ENCODE measurements around the gene SPATA19. TPM values are rescaled to one million over a fixed set of nuclear protein-coding genes. Genes with fewer than 3 reads are reported as not detected.

The SPATA19 gene, protein sequence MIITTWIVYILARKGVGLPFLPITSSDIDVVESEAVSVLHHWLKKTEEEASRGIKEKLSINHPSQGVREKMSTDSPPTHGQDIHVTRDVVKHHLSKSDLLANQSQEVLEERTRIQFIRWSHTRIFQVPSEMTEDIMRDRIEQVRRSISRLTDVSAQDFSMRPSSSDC
- total RNA-seq: not detected
- not detected for polyA plus RNA-seq (2013, experiment 1 of 2)
- not detected for polyA plus RNA-seq (2013, experiment 2 of 2)
- long read RNA-seq, experiment 1: 0 reads
- long read RNA-seq, experiment 2: 0 reads
- long read RNA-seq, experiment 3: 0 reads
- long read RNA-seq, experiment 4: 0 reads

DNA sequence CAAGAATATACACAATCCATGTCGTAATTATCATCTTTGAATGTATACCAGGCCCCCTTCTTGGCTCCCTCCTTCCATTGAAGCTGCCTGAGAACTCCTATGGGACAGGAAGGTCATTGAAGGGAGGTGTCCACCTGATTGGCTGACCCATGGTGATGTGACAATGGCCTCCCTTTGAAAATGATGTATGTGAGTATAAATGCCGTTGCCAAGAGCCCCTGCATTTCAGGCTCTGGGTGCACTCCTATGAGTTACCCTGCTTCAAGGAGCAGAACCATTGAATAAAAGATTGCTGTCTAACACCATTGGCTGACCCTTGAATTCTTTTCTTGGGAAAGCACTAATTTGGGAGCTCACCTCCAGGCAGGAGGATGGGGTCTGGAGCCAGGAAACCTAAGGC, at the start of gene SPATA19:
SPATA19 (minus strand) TSS at position 101 of the 400 bp plus-strand sequence; CDS start at position 34, 67 bp downstream.
- TF ChIP-seq, protein P1, sequence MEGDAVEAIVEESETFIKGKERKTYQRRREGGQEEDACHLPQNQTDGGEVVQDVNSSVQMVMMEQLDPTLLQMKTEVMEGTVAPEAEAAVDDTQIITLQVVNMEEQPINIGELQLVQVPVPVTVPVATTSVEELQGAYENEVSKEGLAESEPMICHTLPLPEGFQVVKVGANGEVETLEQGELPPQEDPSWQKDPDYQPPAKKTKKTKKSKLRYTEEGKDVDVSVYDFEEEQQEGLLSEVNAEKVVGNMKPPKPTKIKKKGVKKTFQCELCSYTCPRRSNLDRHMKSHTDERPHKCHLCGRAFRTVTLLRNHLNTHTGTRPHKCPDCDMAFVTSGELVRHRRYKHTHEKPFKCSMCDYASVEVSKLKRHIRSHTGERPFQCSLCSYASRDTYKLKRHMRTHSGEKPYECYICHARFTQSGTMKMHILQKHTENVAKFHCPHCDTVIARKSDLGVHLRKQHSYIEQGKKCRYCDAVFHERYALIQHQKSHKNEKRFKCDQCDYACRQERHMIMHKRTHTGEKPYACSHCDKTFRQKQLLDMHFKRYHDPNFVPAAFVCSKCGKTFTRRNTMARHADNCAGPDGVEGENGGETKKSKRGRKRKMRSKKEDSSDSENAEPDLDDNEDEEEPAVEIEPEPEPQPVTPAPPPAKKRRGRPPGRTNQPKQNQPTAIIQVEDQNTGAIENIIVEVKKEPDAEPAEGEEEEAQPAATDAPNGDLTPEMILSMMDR (conservative IDR thresholded peaks at IDR 0.05): no peak
- H3K4me1 Mint-ChIP-seq: peaks cover 8% of the 10 kb centered on the region
- H3K9ac ChIP-seq (ENCODE audit: extremely low read depth, low read length, poor library complexity, severe bottlenecking): no peak within 1 kb of the TSS
- no peak within 1 kb of the TSS for H3K27ac Mint-ChIP-seq
- peaks cover 3% of the 10 kb centered on the region for H3K4me1 ChIP-seq (ENCODE audit: control insufficient read depth, insufficient read depth, low read length)
- peaks cover 5% of the 10 kb centered on the region for H3K9me3 ChIP-seq (ENCODE audit: control insufficient read depth, low read length)
- peaks cover 12% of the 10 kb centered on the region for H3K27me3 Mint-ChIP-seq (ENCODE audit: insufficient read depth)
- no peak within 1 kb of the TSS for H3K27ac ChIP-seq (ENCODE audit: low read depth, low read length)
- H3K4me3 ChIP-seq (ENCODE audit: low read length): no peak within 1 kb of the TSS
- no peak within 1 kb of the TSS for H3K4me3 Mint-ChIP-seq
- DNase-seq: no peak
- no peaks in the 10 kb centered on the region for H3K36me3 ChIP-seq (ENCODE audit: control insufficient read depth, insufficient read depth, low read length)
- no peaks in the 10 kb centered on the region for H3K27me3 ChIP-seq (ENCODE audit: control insufficient read depth, insufficient read depth, low read length, poor library complexity, severe bottlenecking)
- H3K9me3 Mint-ChIP-seq: peaks cover 17% of the 10 kb centered on the region
- WGBS, 2 experiments (ENCODE audit: insufficient coverage in 1 of 2, insufficient read length in 1 of 2): 88 to 100% methylated on average over 2 of the region's 2 CpGs
- no peaks in the 10 kb centered on the region for H3K36me3 Mint-ChIP-seq (ENCODE audit: low read depth)

DNA sequence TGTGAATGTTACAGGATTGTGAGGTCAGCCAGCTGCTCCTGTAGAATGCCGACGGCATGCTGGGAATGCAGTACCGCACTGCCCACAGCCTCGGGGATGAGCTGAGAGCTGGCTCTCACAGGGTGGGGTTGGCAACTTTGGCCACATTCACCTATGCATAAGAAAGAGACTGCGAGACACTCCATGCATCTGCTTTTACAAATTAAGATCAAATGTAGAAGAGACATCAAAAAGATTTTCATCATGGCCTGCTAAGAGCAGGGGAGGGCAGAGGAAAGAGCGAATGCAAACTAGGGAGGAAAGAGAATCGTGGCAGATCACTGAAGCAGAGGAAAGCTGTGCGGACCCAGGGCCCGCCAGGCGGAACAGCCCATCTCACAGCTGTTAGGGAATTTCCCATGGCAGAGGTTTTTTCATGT, 49.8 kb upstream of the SPATA19 start:
- H3K27me3 ChIP-seq (ENCODE audit: control insufficient read depth, insufficient read depth, low read length, poor library complexity, severe bottlenecking): no peaks in the 10 kb centered on the region
- TF ChIP-seq, protein P1 (conservative IDR thresholded peaks at IDR 0.05): no peak
- Mint-ChIP-seq H3K4me3 (no peak overlapping the region), H3K9me3 (no peaks in the 10 kb centered on the region), H3K4me1 (peaks cover 11% of the 10 kb centered on the region), H3K27ac (no peak overlapping the region), H3K27me3 (ENCODE audit: insufficient read depth) (peaks cover 10% of the 10 kb centered on the region), H3K36me3 (ENCODE audit: low read depth) (peaks cover 8% of the 10 kb centered on the region)
- no peak overlapping the region for H3K27ac ChIP-seq (ENCODE audit: low read depth, low read length)
- H3K4me1 ChIP-seq (ENCODE audit: control insufficient read depth, insufficient read depth, low read length): no peaks in the 10 kb centered on the region
- H3K4me3 ChIP-seq (ENCODE audit: low read length): no peak overlapping the region
- peak; percentile 86 for DNase-seq
- no peaks in the 10 kb centered on the region for H3K9me3 ChIP-seq (ENCODE audit: control insufficient read depth, low read length)
- H3K9ac ChIP-seq (ENCODE audit: extremely low read depth, low read length, poor library complexity, severe bottlenecking): no peak overlapping the region
- WGBS, 2 experiments (ENCODE audit: insufficient coverage in 1 of 2, insufficient read length in 1 of 2): 47 to 66% methylated on average over 7 to 10 of the region's 10 CpGs
- H3K36me3 ChIP-seq (ENCODE audit: control insufficient read depth, insufficient read depth, low read length): no peaks in the 10 kb centered on the region

DNA sequence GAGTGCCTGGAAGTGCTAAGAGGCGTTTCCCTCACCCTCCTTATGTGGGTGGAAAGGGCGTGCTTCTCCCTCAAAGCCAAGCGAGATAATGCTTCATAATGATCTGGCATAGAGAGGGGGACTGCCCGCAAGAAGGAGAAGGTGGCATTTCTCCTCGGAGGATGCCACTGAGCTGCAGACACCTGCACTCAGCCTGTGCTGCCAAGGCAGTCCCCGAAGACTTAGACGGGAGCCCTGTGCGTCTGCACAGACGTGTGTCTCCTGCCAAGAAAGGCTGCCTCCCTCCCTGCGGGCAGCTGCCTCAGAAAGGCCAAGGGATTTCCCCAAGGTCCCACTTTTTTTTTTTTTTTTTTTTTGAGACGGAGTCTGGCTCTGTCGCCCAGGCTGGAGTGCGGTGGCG, 48.1 kb upstream of the SPATA19 start:
- H3K4me1 ChIP-seq (ENCODE audit: control insufficient read depth, insufficient read depth, low read length): no peaks in the 10 kb centered on the region
- no peak overlapping the region for H3K27ac ChIP-seq (ENCODE audit: low read depth, low read length)
- WGBS, 2 experiments (ENCODE audit: insufficient coverage in 1 of 2, insufficient read length in 1 of 2): 94 to 95% methylated on average over 7 to 14 of the region's 14 CpGs
- H3K36me3 Mint-ChIP-seq (ENCODE audit: low read depth): peaks cover 3% of the 10 kb centered on the region
- peak; percentile 43 for DNase-seq
- no peak overlapping the region for H3K9ac ChIP-seq (ENCODE audit: extremely low read depth, low read length, poor library complexity, severe bottlenecking)
- no peaks in the 10 kb centered on the region for H3K9me3 ChIP-seq (ENCODE audit: control insufficient read depth, low read length)
- H3K27ac Mint-ChIP-seq: no peak overlapping the region
- TF ChIP-seq, protein P1 (conservative IDR thresholded peaks at IDR 0.05): no peak
- no peak overlapping the region for H3K4me3 Mint-ChIP-seq
- H3K36me3 ChIP-seq (ENCODE audit: control insufficient read depth, insufficient read depth, low read length): no peaks in the 10 kb centered on the region
- peaks cover 5% of the 10 kb centered on the region for H3K4me1 Mint-ChIP-seq
- no peaks in the 10 kb centered on the region for H3K9me3 Mint-ChIP-seq
- no peak overlapping the region for H3K4me3 ChIP-seq (ENCODE audit: low read length)
- no peaks in the 10 kb centered on the region for H3K27me3 ChIP-seq (ENCODE audit: control insufficient read depth, insufficient read depth, low read length, poor library complexity, severe bottlenecking)
- H3K27me3 Mint-ChIP-seq (ENCODE audit: insufficient read depth): peaks cover 13% of the 10 kb centered on the region
